Memory B cell (primary cell): Measurements from ENCODE around the gene DES.
A peak's percentile ranks its signal among the peaks of the same experiment; 100 is the strongest.

Experiments
- ATAC-seq: fragments of 150-1000 bp; cut with Tn5 transposase; 2 replicates; pipeline ENCODE4 v1.10.0; 2021; ENCODE audit warnings: low read depth, mild to moderate bottlenecking, moderate library complexity
- DNase-seq, 2 donors: peaks; one replicate each; pipeline ENCODE4 v3.0.0; 2022; ENCODE audit warnings: low spot score in 2 of 2
- H3K27ac Mint-ChIP-seq: one replicate; pipeline ENCODE4 v1.8.0; 2022; ENCODE audit warnings: mild to moderate bottlenecking, moderate library complexity, mixed read lengths
- H3K27me3 Mint-ChIP-seq: one replicate; pipeline ENCODE4 v1.8.0; 2022; ENCODE audit warnings: mixed read lengths
- H3K36me3 Mint-ChIP-seq: one replicate; pipeline ENCODE4 v1.8.0; 2022; ENCODE audit warnings: mild to moderate bottlenecking, mixed read lengths
- H3K4me1 Mint-ChIP-seq: one replicate; pipeline ENCODE4 v1.8.0; 2022; ENCODE audit warnings: mixed read lengths
- H3K4me3 Mint-ChIP-seq: one replicate; pipeline ENCODE4 v1.8.0; 2022; ENCODE audit warnings: mild to moderate bottlenecking, moderate library complexity, mixed read lengths
- H3K9me3 Mint-ChIP-seq: one replicate; pipeline ENCODE4 v1.8.0; 2022; ENCODE audit warnings: mixed read lengths

Gene DES

GRCh38 chr2:219418155-219419011, at the start of gene DES:
TSS of gene DES (plus strand) at chr2:219418377. CDS start at chr2:219418463, 86 bp downstream.
- peaks cover 19% of the 10 kb centered on the region for H3K27me3 Mint-ChIP-seq
- H3K27ac Mint-ChIP-seq: no peak within 1 kb of the TSS
- H3K4me3 Mint-ChIP-seq: no peak within 1 kb of the TSS
- ATAC-seq: no peak
- DNase-seq: no peak
- H3K4me1 Mint-ChIP-seq: no peaks in the 10 kb centered on the region
- no peaks in the 10 kb centered on the region for H3K36me3 Mint-ChIP-seq
- no peaks in the 10 kb centered on the region for H3K9me3 Mint-ChIP-seq

- no peak overlapping the region for H3K27ac Mint-ChIP-seq
- peaks cover 3% of the 10 kb centered on the region for H3K4me1 Mint-ChIP-seq
- H3K27me3 Mint-ChIP-seq: no peaks in the 10 kb centered on the region
- H3K36me3 Mint-ChIP-seq: peaks cover 10% of the 10 kb centered on the region
- no peaks in the 10 kb centered on the region for H3K9me3 Mint-ChIP-seq
- no peak overlapping the region for H3K4me3 Mint-ChIP-seq
- DNase-seq (no peak), ATAC-seq (no peak)
Measured at GRCh38 chr2:219368690-219369191, 49.4 kb upstream of the DES start.

- Mint-ChIP-seq H3K9me3 (no peaks in the 10 kb centered on the region), H3K27me3 (no peaks in the 10 kb centered on the region), H3K27ac (no peak overlapping the region), H3K4me3 (no peak overlapping the region), H3K36me3 (peaks cover 17% of the 10 kb centered on the region), H3K4me1 (peaks cover 3% of the 10 kb centered on the region)
- DNase-seq: no peak
- no peak for ATAC-seq
Measured at GRCh38 chr2:219369447-219369861, 48.7 kb upstream of the DES start.

- Mint-ChIP-seq H3K27ac (no peak overlapping the region), H3K36me3 (peaks cover 43% of the 10 kb centered on the region)
- no peak for ATAC-seq
Measured at GRCh38 chr2:219378163-219378851, 39.9 kb upstream of the DES start.

GRCh38 chr2:219380926-219381325, 37.3 kb upstream of the DES start:
- DNase-seq (no peak), ATAC-seq (no peak)
- Mint-ChIP-seq H3K4me1 (no peaks in the 10 kb centered on the region), H3K27me3 (no peaks in the 10 kb centered on the region), H3K27ac (no peak overlapping the region), H3K4me3 (no peak overlapping the region), H3K9me3 (no peaks in the 10 kb centered on the region), H3K36me3 (peaks cover 41% of the 10 kb centered on the region)

More at GRCh38 chr2:219378163-219378851, 39.9 kb upstream of the DES start:
- Mint-ChIP-seq H3K27me3 (no peaks in the 10 kb centered on the region), H3K9me3 (no peaks in the 10 kb centered on the region), H3K4me3 (no peak overlapping the region), H3K4me1 (no peaks in the 10 kb centered on the region)
- no peak for DNase-seq

- peaks cover 42% of the 10 kb centered on the region for H3K36me3 Mint-ChIP-seq
Measured at GRCh38 chr2:219381448-219381847, 36.7 kb upstream of the DES start.

GRCh38 chr2:219384083-219384713, 34.0 kb upstream of the DES start:
- Mint-ChIP-seq H3K36me3 (peaks cover 33% of the 10 kb centered on the region), H3K4me3 (no peak overlapping the region), H3K27ac (no peak overlapping the region), H3K27me3 (no peaks in the 10 kb centered on the region), H3K4me1 (peaks cover 11% of the 10 kb centered on the region), H3K9me3 (no peaks in the 10 kb centered on the region)
- DNase-seq (no peak), ATAC-seq (no peak)

More at GRCh38 chr2:219381448-219381847, 36.7 kb upstream of the DES start:
- DNase-seq: no peak
- H3K27me3 Mint-ChIP-seq: no peaks in the 10 kb centered on the region
- H3K4me3 Mint-ChIP-seq: no peak overlapping the region
- H3K4me1 Mint-ChIP-seq: peaks cover under 1% of the 10 kb centered on the region
- no peak overlapping the region for H3K27ac Mint-ChIP-seq
- ATAC-seq: no peak
- H3K9me3 Mint-ChIP-seq: no peaks in the 10 kb centered on the region

- DNase-seq (no peak), ATAC-seq (no peak)
- Mint-ChIP-seq H3K4me1 (peaks cover 11% of the 10 kb centered on the region), H3K27me3 (no peaks in the 10 kb centered on the region), H3K4me3 (no peak overlapping the region), H3K36me3 (peaks cover 33% of the 10 kb centered on the region), H3K27ac (no peak overlapping the region), H3K9me3 (no peaks in the 10 kb centered on the region)
Measured at GRCh38 chr2:219384859-219385258, 33.3 kb upstream of the DES start.

- ATAC-seq (no peak), DNase-seq (no peak)
- peaks cover 29% of the 10 kb centered on the region for H3K36me3 Mint-ChIP-seq
- H3K27ac Mint-ChIP-seq: no peak overlapping the region
- H3K4me1 Mint-ChIP-seq: peaks cover 11% of the 10 kb centered on the region
- H3K9me3 Mint-ChIP-seq: no peaks in the 10 kb centered on the region
- peak overlapping the region; percentile 39 for H3K4me3 Mint-ChIP-seq
- no peaks in the 10 kb centered on the region for H3K27me3 Mint-ChIP-seq
Measured at GRCh38 chr2:219385958-219386520, 32.1 kb upstream of the DES start.

GRCh38 chr2:219386532-219387280, 31.5 kb upstream of the DES start:
- Mint-ChIP-seq H3K4me1 (peaks cover 11% of the 10 kb centered on the region), H3K4me3 (peak overlapping the region; percentile 97), H3K27me3 (no peaks in the 10 kb centered on the region), H3K27ac (peak overlapping the region; percentile 98), H3K9me3 (no peaks in the 10 kb centered on the region), H3K36me3 (peaks cover 24% of the 10 kb centered on the region)
- peak in 1 of 2 donors; percentile 28 for DNase-seq
- no peak for ATAC-seq

GRCh38 chr2:219387306-219388120, 30.7 kb upstream of the DES start, which contains the start of gene DNPEP:
TSS of gene DNPEP (minus strand) at chr2:219387912. CDS start at chr2:219387794, 118 bp downstream.
- peaks cover 11% of the 10 kb centered on the region for H3K4me1 Mint-ChIP-seq
- H3K9me3 Mint-ChIP-seq: no peaks in the 10 kb centered on the region
- peaks cover under 1% of the 10 kb centered on the region for H3K27me3 Mint-ChIP-seq
- peaks cover 20% of the 10 kb centered on the region for H3K36me3 Mint-ChIP-seq
- peak within 1 kb of the TSS; percentile 97 for H3K4me3 Mint-ChIP-seq
- ATAC-seq (peak; percentile 55), DNase-seq (peak; percentile 94 to 95)
- H3K27ac Mint-ChIP-seq: peak within 1 kb of the TSS; percentile 98

GRCh38 chr2:219388121-219388906, 29.9 kb upstream of the DES start:
- H3K9me3 Mint-ChIP-seq: no peaks in the 10 kb centered on the region
- peak; percentile 75 for ATAC-seq
- H3K36me3 Mint-ChIP-seq: peaks cover 14% of the 10 kb centered on the region
- H3K4me1 Mint-ChIP-seq: peaks cover 11% of the 10 kb centered on the region
- peak overlapping the region; percentile 98 for H3K27ac Mint-ChIP-seq
- H3K4me3 Mint-ChIP-seq: peak overlapping the region; percentile 97
- peak; percentile 98 to 100 for DNase-seq
- H3K27me3 Mint-ChIP-seq: peaks cover 3% of the 10 kb centered on the region
